Sciatic nerve (tissue), 2 donors: ENCODE results near the gene DPP9. TPM values are rescaled to one million over a fixed set of nuclear protein-coding genes. Genes with fewer than 3 reads are reported as not detected.
A peak's percentile ranks its signal among the peaks of the same experiment; 100 is the strongest.

Experiments used
- ATAC-seq: fragments of 200-7000 bp; cut with Tn5 transposase; one replicate; pipeline ENCODE4 v1.9.1; 2020; ENCODE audit warnings: mild to moderate bottlenecking, moderate library complexity
- DNase-seq: peaks from one replicate; pipeline ENCODE4 v3.0.0-alpha.2; 2020; ENCODE audit warnings: low spot score
- intact Hi-C: fragments of 100-400 bp; cut with DNase I; formaldehyde crosslinking; loops from one replicate; pipeline ENCODE4 v1.14.2; 2022
- total RNA-seq: library from RNA; stranded (reverse); fragmentation: NEBNext Ultra II Directional; extraction: Animal tissue kit (Norgen Biotek cat#: 25700); gene quantifications from one replicate; pipeline ENCODE4 v1.2.1, GENCODE V29; 2021
- donor health status: DM: no; HTN: no; CAD: no.
- donor health status: DM: no; HTN: no; CAD: no.

The DPP9 gene
- total RNA-seq, 1 donor from 2014 or later = 47.7 TPM

- no peak for DNase-seq
- intact Hi-C loops = no loop called here
- no peak for ATAC-seq
Measured at GRCh38 chr19:4673216-4673615, 50.4 kb downstream of the DPP9 start.

GRCh38 chr19:4671185-4671851 is 52.3 kb downstream of the DPP9 start:
- no peak for DNase-seq

GRCh38 chr19:4669723-4670480 is 53.7 kb downstream of the DPP9 start, which contains the start of gene MYDGF:
Gene MYDGF, minus strand, starts transcription at chr19:4670342. Its CDS starts 8 bp downstream, at chr19:4670334.
- ATAC-seq (peak; percentile 99), DNase-seq (peak; percentile 96)
- intact Hi-C loops = no loop called here

More at GRCh38 chr19:4671185-4671851, 52.3 kb downstream of the DPP9 start:
- intact Hi-C loops = no loop called here
- ATAC-seq = no peak

- DNase-seq (no peak), ATAC-seq (no peak)
- intact Hi-C loops = no loop called here
Measured at GRCh38 chr19:4664642-4665041, 59.0 kb downstream of the DPP9 start.

GRCh38 chr19:4662812-4663211 is 60.8 kb downstream of the DPP9 start:
- ATAC-seq (no peak), DNase-seq (no peak)
- intact Hi-C loops = no loop called here

GRCh38 chr19:4662020-4662695 is 61.5 kb downstream of the DPP9 start:
- ATAC-seq = no peak
- intact Hi-C loops = no loop called here
- DNase-seq = no peak

- DNase-seq (no peak), ATAC-seq (no peak)
- intact Hi-C loops = no loop called here
Measured at GRCh38 chr19:4660993-4661392, 62.6 kb downstream of the DPP9 start.

- DNase-seq (no peak), ATAC-seq (peak; percentile 31)
- intact Hi-C loops = no loop called here
Measured at GRCh38 chr19:4660181-4660791, 63.4 kb downstream of the DPP9 start.

- ATAC-seq = no peak
- intact Hi-C loops = no loop called here
- no peak for DNase-seq
Measured at GRCh38 chr19:4657835-4658234, 65.8 kb downstream of the DPP9 start.

GRCh38 chr19:4657262-4657661 is 66.4 kb downstream of the DPP9 start:
- intact Hi-C loops = no loop called here
- no peak for ATAC-seq
- DNase-seq = no peak

GRCh38 chr19:4656102-4656501 is 67.5 kb downstream of the DPP9 start:
- intact Hi-C loops = no loop called here
- no peak for DNase-seq
- no peak for ATAC-seq

GRCh38 chr19:4654437-4655361 is 68.9 kb downstream of the DPP9 start:
- ATAC-seq (no peak), DNase-seq (no peak)
- intact Hi-C loops = no loop called here

GRCh38 chr19:4653793-4654436 is 69.7 kb downstream of the DPP9 start:
- no peak for ATAC-seq
- intact Hi-C loops = no loop called here
- DNase-seq = no peak

GRCh38 chr19:4652075-4652474 is 71.6 kb downstream of the DPP9 start:
- DNase-seq (no peak), ATAC-seq (no peak)
- intact Hi-C loops = no loop called here

- ATAC-seq (no peak), DNase-seq (no peak)
- intact Hi-C loops = no loop called here
Measured at GRCh38 chr19:4650159-4650558, 73.5 kb downstream of the DPP9 start.

GRCh38 chr19:4649392-4650047 is 74.1 kb downstream of the DPP9 start:
- peak; percentile 34 for ATAC-seq
- intact Hi-C loops = no loop called here
- peak; percentile 70 for DNase-seq
